ENCODE measurements around the gene CDH13. TPM values are rescaled to one million over a fixed set of nuclear protein-coding genes. Genes with fewer than 3 reads are reported as not detected.

The CDH13 gene
- total and polyA plus RNA-seq, 9 of the 15 experiments (the other 6 are each of a cell fraction or from before 2014, with no cell fraction given), result 0.03 TPM; not detected in 8

- no peaks in the 10 kb centered on the region for H3K4me1 ChIP-seq (replicated peaks in 1 of 2; ENCODE audit: control insufficient read depth in 2 of 2, insufficient read depth in 2 of 2, low read length in 2 of 2)
- H3K9ac ChIP-seq (ENCODE audit: insufficient read depth in 1 of 2, low read depth in 2 of 2, low read length in 2 of 2), result no peak overlapping the region
- ChIA-PET CTCF (ENCODE audit: low intra/inter-chr PET ratio) (no interaction called here), POLR2A (interaction anchor here (0.7 to 1.7 kb wide), 2 partner anchors 10 to 50 kb away, joined by 3 to 7 read pairs; no protein-coding TSS in a partner anchor)
- ATAC-seq (no peak), FAIRE-seq (no peak), DNase-seq (ENCODE audit: extremely low read depth in 1 of 4, low spot score in 3 of 4) (no peak)
- intact Hi-C loops (cut with micrococcal nuclease) (no loop called here), in situ Hi-C loops (cut with MboI) (no loop called here)
- H3K27ac ChIP-seq (ENCODE audit: extremely low read depth, low read depth, low read length), result no peak overlapping the region
- H2AFZ ChIP-seq (ENCODE audit: low read depth, low read length), result no peak overlapping the region
- no peaks in the 10 kb centered on the region for H4K20me1 ChIP-seq (replicated peaks; ENCODE audit: control insufficient read depth, insufficient read depth, low read length)
- H3K9me3 ChIP-seq (replicated peaks; ENCODE audit: control insufficient read depth, insufficient read depth, low read depth, low read length), result no peaks in the 10 kb centered on the region
- H3K9me1 ChIP-seq (ENCODE audit: control insufficient read depth, insufficient read depth, low read length), result no peaks in the 10 kb centered on the region
- H3K4me2 ChIP-seq (ENCODE audit: insufficient read depth, low read length), result no peak overlapping the region
- H3K27me3 ChIP-seq (ENCODE audit: control insufficient read depth in 2 of 2, insufficient read depth in 2 of 2, low read length in 2 of 2), result no peaks in the 10 kb centered on the region
- H3K36me3 ChIP-seq (ENCODE audit: control insufficient read depth, insufficient read depth, low read length), result no peaks in the 10 kb centered on the region
- no peak overlapping the region for H3K4me3 ChIP-seq
- 2% methylated on average over 3 of the region's 3 CpGs for WGBS (ENCODE audit: insufficient coverage, low coverage, missing lambda C conversion rate)
- no TSS peak for BruUV-seq (replicated peaks)
- no peaks in the 10 kb centered on the region for H3K79me2 ChIP-seq (ENCODE audit: control insufficient read depth, insufficient read depth, low read length)
- TF ChIP-seq CREBBP (IDR thresholded peaks at IDR 0.05; ENCODE audit: low read depth, low read length) (no peak), E2F3 (CRISPR knock-in tag; IDR thresholded peaks at IDR 0.05) (no peak), TCF15 (CRISPR knock-in tag; IDR thresholded peaks at IDR 0.05) (no peak), HOXB6 (CRISPR knock-in tag; IDR thresholded peaks at IDR 0.05; ENCODE audit: borderline replicate concordance) (no peak), CBX1 (IDR thresholded peaks at IDR 0.05; ENCODE audit: low read depth) (no peak), ZNF184 (CRISPR knock-in tag; IDR thresholded peaks at IDR 0.05) (no peak), ZNF445 (CRISPR knock-in tag; IDR thresholded peaks at IDR 0.05; ENCODE audit: low read depth) (no peak), FOXA1 (IDR thresholded peaks at IDR 0.05; ENCODE audit: borderline replicate concordance) (no peak), IRF1 (CRISPR knock-in tag; IDR thresholded peaks at IDR 0.05; ENCODE audit: borderline replicate concordance) (no peak), PYGO2 (tag; IDR thresholded peaks at IDR 0.05) (no peak), STAT5A (IDR thresholded peaks at IDR 0.05; ENCODE audit: borderline replicate concordance, low read length) (no peak), JUND (IDR thresholded peaks at IDR 0.05; ENCODE audit: borderline replicate concordance, low read depth, low read length) (no peak), JUND (tag; IDR thresholded peaks at IDR 0.05; ENCODE audit: borderline replicate concordance, low read depth, low read length) (no peak), ZNF561 (CRISPR knock-in tag; conservative IDR thresholded peaks at IDR 0.05) (no peak), YY1 (IDR thresholded peaks at IDR 0.05; ENCODE audit: borderline replicate concordance in 1 of 3, control insufficient read depth in 1 of 3, extremely low read depth in 1 of 3, insufficient read depth in 3 of 3, insufficient read length in 1 of 3, insufficient replicate concordance in 2 of 3, low read depth in 1 of 3, low read length in 2 of 3) (no peak), WHSC1 (IDR thresholded peaks at IDR 0.05; ENCODE audit: low read length) (no peak), MED1 (CRISPR knock-in tag; IDR thresholded peaks at IDR 0.05; ENCODE audit: borderline replicate concordance) (no peak), TSHZ1 (CRISPR knock-in tag; IDR thresholded peaks at IDR 0.05) (no peak)
Observed at GRCh38 chr16:83187405-83187804, 560.6 kb downstream of the CDH13 start.

All from K562 (cell line).